SK-N-SH (cell line): ENCODE results near the gene HS1BP3. TPM values are rescaled to one million over a fixed set of nuclear protein-coding genes. Genes with fewer than 3 reads are reported as not detected.

Experiments used
- CTCF ChIA-PET: fragments of 300-600, 350-600 bp; formaldehyde crosslinking; extraction: SDS; loops from one replicate; lab custom pipeline; 2021; lab: Yijun Ruan, JAX
- POLR2A ChIA-PET: fragments of 350-600 bp; sonication (Branson Sonifier 250); formaldehyde crosslinking; extraction: SDS; loops from one replicate; lab custom pipeline; 2020; ENCODE audit warnings: antibody characterized with exemption, inconsistent platforms; lab: Yijun Ruan, JAX
- DNase-seq: peaks from one replicate; pipeline ENCODE4 v3.0.0; 2012
- H2AFZ ChIP-seq: fragments of 200-600 bp; sonication (generic); 2 replicates; pipeline ENCODE4 v1.8.1; 2016; ENCODE audit warnings: antibody characterized with exemption, mild to moderate bottlenecking, low read depth
- H3F3A ChIP-seq: fragments of 200-600 bp; sonication (generic); replicated peaks from 2 replicates; pipeline ENCODE3; 2016; ENCODE audit warnings: antibody characterized with exemption, mild to moderate bottlenecking; ENCODE audit not compliant: insufficient read depth
- H3K27ac ChIP-seq, 2 experiments: fragments of 200-500 bp in 1 of 2; fragments of 200-600 bp in 1 of 2; sonication (Bioruptor generic) in 1 of 2; sonication (generic), shearing (Covaris generic) in 1 of 2; 2 replicates each; pipeline versions ENCODE4 v1.5.1 to v1.6.1; 2014 to 2016; ENCODE audit warnings: low read depth in 2 of 2, inconsistent platforms in 1 of 2, low read length in 1 of 2, mild to moderate bottlenecking in 1 of 2, mixed read lengths in 1 of 2
- H3K27me3 ChIP-seq: fragments of 200-600 bp; sonication (generic), shearing (Covaris generic); 2 replicates; pipeline ENCODE4 v1.6.1; 2016; ENCODE audit warnings: mixed run types; ENCODE audit not compliant: insufficient read depth
- H3K36me3 ChIP-seq, 2 experiments: fragments of 200-500 bp in 1 of 2; fragments of 200-600 bp in 1 of 2; sonication (Bioruptor generic) in 1 of 2; sonication (generic) in 1 of 2; replicated peaks in 1 of 2; 2 replicates each; pipeline versions ENCODE3 to v1.5.1; 2014 to 2016; ENCODE audit warnings: low read length in 1 of 2, mild to moderate bottlenecking in 1 of 2; ENCODE audit not compliant: insufficient read depth in 2 of 2, control insufficient read depth in 1 of 2
- H3K4me1 ChIP-seq, 2 experiments: fragments of 200-500 bp in 1 of 2; fragments of 200-600 bp in 1 of 2; sonication (Bioruptor generic) in 1 of 2; sonication (generic), shearing (Covaris generic) in 1 of 2; 2 replicates each; pipeline versions ENCODE4 v1.5.1 to v1.6.1; 2014 to 2016; ENCODE audit warnings: low read depth in 1 of 2, low read length in 1 of 2, mixed run types in 1 of 2; ENCODE audit not compliant: insufficient read depth in 2 of 2, control insufficient read depth in 1 of 2
- H3K4me2 ChIP-seq: fragments of 200-600 bp; sonication (generic), shearing (Covaris generic); 2 replicates; pipeline ENCODE4 v1.6.1; 2017; ENCODE audit warnings: mixed run types
- H3K4me3 ChIP-seq, 2 experiments: fragments of 200-500 bp in 1 of 2; fragments of 200-600 bp in 1 of 2; sonication (Bioruptor generic) in 1 of 2; sonication (generic), shearing (Covaris generic) in 1 of 2; 2 replicates each; pipeline versions ENCODE4 v1.5.1 to v1.8.1; 2014 to 2016; ENCODE audit warnings: low read depth in 2 of 2, inconsistent platforms in 1 of 2, low read length in 1 of 2, mild to moderate bottlenecking in 1 of 2, mixed read lengths in 1 of 2, moderate library complexity in 1 of 2
- H3K79me2 ChIP-seq: fragments of 200-600 bp; sonication (generic); 2 replicates; pipeline ENCODE4 v1.8.1; 2017; ENCODE audit warnings: mild to moderate bottlenecking; ENCODE audit not compliant: insufficient read depth
- H3K9ac ChIP-seq: fragments of 200-600 bp; sonication (generic); 2 replicates; pipeline ENCODE4 v1.6.1; 2017; ENCODE audit warnings: mixed run types
- H3K9me2 ChIP-seq: fragments of 200-600 bp; sonication (generic); 2 replicates; pipeline ENCODE4 v1.6.1; 2017; ENCODE audit warnings: mixed run types
- H3K9me3 ChIP-seq: fragments of 200-600 bp; sonication (generic); 2 replicates; pipeline ENCODE4 v1.6.1; 2017; ENCODE audit warnings: mixed run types, mild to moderate bottlenecking, moderate library complexity
- H4K20me1 ChIP-seq: fragments of 200-600 bp; sonication (generic); 2 replicates; pipeline ENCODE4 v1.6.1; 2017; ENCODE audit warnings: mild to moderate bottlenecking, mixed run types; ENCODE audit not compliant: insufficient read depth
- CHD2 ChIP-seq: fragments of 150-350 bp; IDR thresholded peaks from 2 replicates; pipeline ENCODE4 v1.6.1; 2018; ENCODE audit warnings: low read length; ENCODE audit not compliant: partially characterized antibody
- ELF1 ChIP-seq: IDR thresholded peaks from 2 replicates; pipeline ENCODE4 v1.4.0; 2012
- FOXJ3 ChIP-seq: sonication (generic); formaldehyde crosslinking; IDR thresholded peaks from 2 replicates; pipeline ENCODE4 v1.5.1; 2020; ENCODE audit warnings: mild to moderate bottlenecking, missing genetic modification reagents
- GATA2 ChIP-seq: sonication (generic); formaldehyde crosslinking; IDR thresholded peaks from 2 replicates; pipeline ENCODE4 v1.5.0; 2020; ENCODE audit warnings: mild to moderate bottlenecking, missing genetic modification reagents
- IRF3 ChIP-seq: fragments of 150-350 bp; IDR thresholded peaks from 2 replicates; pipeline ENCODE4 v1.6.1; 2016; ENCODE audit warnings: mild to moderate bottlenecking, low read depth, low read length
- JUND ChIP-seq: IDR thresholded peaks from 2 replicates; pipeline ENCODE4 v1.4.0; 2012
- MAX ChIP-seq: IDR thresholded peaks from 2 replicates; pipeline ENCODE4 v1.4.0; 2012; ENCODE audit warnings: low read depth
- MEF2A ChIP-seq: IDR thresholded peaks from 2 replicates; pipeline ENCODE4 v1.4.0; 2012; ENCODE audit warnings: low read depth, borderline replicate concordance
- NFIC ChIP-seq: IDR thresholded peaks from 2 replicates; pipeline ENCODE4 v1.4.0; 2012; ENCODE audit warnings: borderline replicate concordance
- RFX5 ChIP-seq: IDR thresholded peaks from 2 replicates; pipeline ENCODE4 v1.6.1; 2012; ENCODE audit warnings: mild to moderate bottlenecking, improper control_type of control experiment, low read length
- TCF12 ChIP-seq: IDR thresholded peaks from 2 replicates; pipeline ENCODE4 v1.4.0; 2012
- WGBS: methylation state at CpG from one replicate; pipeline ENCODE4 v1.1.6; 2017; ENCODE audit warnings: low lambda C conversion rate; 5-methylcytosine and 5-hydroxymethylcytosine counted together
- polyA plus RNA-seq, 3 experiments: library from polyadenylated mRNA; depleted of rRNA; stranded (reverse); fragments of >200 nt; gene quantifications; 2 replicates each; pipeline ENCODE4 v1.2.3, GENCODE V29; 2012
- TF ChIP-seq, protein P1 (sequence below): fragments of 150-350 bp; IDR thresholded peaks from 2 replicates; pipeline ENCODE4 v1.6.1; 2017; ENCODE audit warnings: antibody characterized with exemption, low read length, low read depth, borderline replicate concordance
- TF ChIP-seq, protein P2 (sequence below): IDR thresholded peaks from 2 replicates; pipeline ENCODE4; 2012

The HS1BP3 gene
- polyA plus RNA-seq, 1 of the 3 experiments (the other 2 are of a cell fraction) = 20.1 TPM

- H3K27ac ChIP-seq = no peak overlapping the region
- no peak overlapping the region for H2AFZ ChIP-seq
- no peaks in the 10 kb centered on the region for H3K9me2 ChIP-seq
- H3K4me1 ChIP-seq = peaks cover 16 to 28% of the 10 kb centered on the region in 2 experiments; a peak in 3 of 4 replicates
- H3K27me3 ChIP-seq = no peaks in the 10 kb centered on the region
- H3K36me3 ChIP-seq = no peaks in the 10 kb centered on the region
- no peak overlapping the region for H3K4me3 ChIP-seq
- CTCF ChIA-PET = interaction anchor here (1.0 to 2.5 kb wide), 8 partner anchors 8 to 210 kb away, joined by 3 to 11 read pairs (median 4); no protein-coding TSS in a partner anchor
- H3F3A ChIP-seq = peaks cover 10% of the 10 kb centered on the region
- H3K4me2 ChIP-seq = no peak overlapping the region
- TF ChIP-seq CHD2 = no peak
- TF ChIP-seq RFX5 = no peak
- no peak for TF ChIP-seq JUND
- no peak for TF ChIP-seq IRF3
- TF ChIP-seq, protein P1, sequence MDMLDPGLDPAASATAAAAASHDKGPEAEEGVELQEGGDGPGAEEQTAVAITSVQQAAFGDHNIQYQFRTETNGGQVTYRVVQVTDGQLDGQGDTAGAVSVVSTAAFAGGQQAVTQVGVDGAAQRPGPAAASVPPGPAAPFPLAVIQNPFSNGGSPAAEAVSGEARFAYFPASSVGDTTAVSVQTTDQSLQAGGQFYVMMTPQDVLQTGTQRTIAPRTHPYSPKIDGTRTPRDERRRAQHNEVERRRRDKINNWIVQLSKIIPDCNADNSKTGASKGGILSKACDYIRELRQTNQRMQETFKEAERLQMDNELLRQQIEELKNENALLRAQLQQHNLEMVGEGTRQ = no peak
- TF ChIP-seq TCF12 = no peak
- TF ChIP-seq MEF2A = no peak
- TF ChIP-seq FOXJ3 = no peak
- no peak for TF ChIP-seq GATA2 (CRISPR knock-in tag)
- TF ChIP-seq, protein P2, sequence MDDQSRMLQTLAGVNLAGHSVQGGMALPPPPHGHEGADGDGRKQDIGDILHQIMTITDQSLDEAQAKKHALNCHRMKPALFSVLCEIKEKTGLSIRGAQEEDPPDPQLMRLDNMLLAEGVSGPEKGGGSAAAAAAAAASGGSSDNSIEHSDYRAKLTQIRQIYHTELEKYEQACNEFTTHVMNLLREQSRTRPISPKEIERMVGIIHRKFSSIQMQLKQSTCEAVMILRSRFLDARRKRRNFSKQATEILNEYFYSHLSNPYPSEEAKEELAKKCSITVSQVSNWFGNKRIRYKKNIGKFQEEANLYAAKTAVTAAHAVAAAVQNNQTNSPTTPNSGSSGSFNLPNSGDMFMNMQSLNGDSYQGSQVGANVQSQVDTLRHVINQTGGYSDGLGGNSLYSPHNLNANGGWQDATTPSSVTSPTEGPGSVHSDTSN = no peak
- no peak for TF ChIP-seq MAX
- no peak for TF ChIP-seq NFIC
- no peak for TF ChIP-seq ELF1
- no peak for DNase-seq
- no peaks in the 10 kb centered on the region for H4K20me1 ChIP-seq
- no peaks in the 10 kb centered on the region for H3K79me2 ChIP-seq
- 78% methylated on average over 11 of the region's 11 CpGs for WGBS
- H3K9me3 ChIP-seq = no peaks in the 10 kb centered on the region
- H3K9ac ChIP-seq = no peak overlapping the region
- POLR2A ChIA-PET = interaction anchor here (4.6 kb wide), 1 partner anchor 141 kb away, joined by 24 read pairs; the partner anchor contains the start of gene RHOB
Measured at GRCh38 chr2:20588918-20589871, 61.7 kb downstream of the HS1BP3 start.
